MM.1S (cell line): ENCODE measurements around the gene HJURP.

Experiments
- EZH2 ChIP-seq: fragments of 300-600 bp; sonication (generic); optimal IDR thresholded peaks from 2 replicates; pipeline ENCODE3; 2017; ENCODE audit warnings: low read depth, mild to moderate bottlenecking, antibody characterized with exemption, low read length, mixed read lengths
- TF ChIP-seq, protein P1 (sequence below): fragments of 300-600 bp; sonication (generic); IDR thresholded peaks from 2 replicates; pipeline ENCODE4 v1.5.1; 2016; ENCODE audit warnings: antibody characterized with exemption, low read length, mixed read lengths

DNA sequence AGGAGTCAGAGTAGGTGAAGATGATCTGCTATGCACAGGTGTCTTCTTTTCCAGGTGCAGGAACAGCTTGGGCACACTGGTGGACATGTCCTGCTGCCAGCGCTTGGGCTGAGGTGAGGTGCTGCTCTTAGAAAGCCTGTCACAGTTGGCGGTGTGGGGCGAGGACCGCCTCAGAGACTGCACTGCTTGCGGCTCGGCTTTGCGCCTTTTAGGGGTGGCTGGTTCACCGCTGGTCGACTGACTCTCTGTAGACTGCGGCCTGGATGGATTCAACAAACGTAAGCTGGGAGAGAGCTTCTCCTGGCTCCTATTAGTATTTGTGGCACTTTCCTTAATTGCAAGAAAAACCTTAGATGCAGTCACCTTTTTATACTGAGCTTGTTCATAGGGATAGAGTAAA is 12.1 kb upstream of the HJURP start:
- TF ChIP-seq, protein P1, sequence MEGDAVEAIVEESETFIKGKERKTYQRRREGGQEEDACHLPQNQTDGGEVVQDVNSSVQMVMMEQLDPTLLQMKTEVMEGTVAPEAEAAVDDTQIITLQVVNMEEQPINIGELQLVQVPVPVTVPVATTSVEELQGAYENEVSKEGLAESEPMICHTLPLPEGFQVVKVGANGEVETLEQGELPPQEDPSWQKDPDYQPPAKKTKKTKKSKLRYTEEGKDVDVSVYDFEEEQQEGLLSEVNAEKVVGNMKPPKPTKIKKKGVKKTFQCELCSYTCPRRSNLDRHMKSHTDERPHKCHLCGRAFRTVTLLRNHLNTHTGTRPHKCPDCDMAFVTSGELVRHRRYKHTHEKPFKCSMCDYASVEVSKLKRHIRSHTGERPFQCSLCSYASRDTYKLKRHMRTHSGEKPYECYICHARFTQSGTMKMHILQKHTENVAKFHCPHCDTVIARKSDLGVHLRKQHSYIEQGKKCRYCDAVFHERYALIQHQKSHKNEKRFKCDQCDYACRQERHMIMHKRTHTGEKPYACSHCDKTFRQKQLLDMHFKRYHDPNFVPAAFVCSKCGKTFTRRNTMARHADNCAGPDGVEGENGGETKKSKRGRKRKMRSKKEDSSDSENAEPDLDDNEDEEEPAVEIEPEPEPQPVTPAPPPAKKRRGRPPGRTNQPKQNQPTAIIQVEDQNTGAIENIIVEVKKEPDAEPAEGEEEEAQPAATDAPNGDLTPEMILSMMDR = no peak
- no peak for TF ChIP-seq EZH2
